IPS-18c (cell line): ENCODE data around the gene STK39.

Experiments used
- H3K4me3 ChIP-seq: 2 replicates; pipeline ENCODE4 v1.7.0; 2013; ENCODE audit warnings: low read depth, mild to moderate bottlenecking, low read length, moderate library complexity; ENCODE audit not compliant: insufficient read depth
- H3K9me3 ChIP-seq: one replicate; pipeline ENCODE4 v1.6.1; 2013; ENCODE audit warnings: mild to moderate bottlenecking, low read length, moderate library complexity; ENCODE audit not compliant: control insufficient read depth, insufficient read depth

Gene STK39

GRCh38 chr2:168246483-168247340, 683 bp downstream of the STK39 start:
- Histone ChIP-seq H3K4me3 (peak overlapping the region; percentile 79), H3K9me3 (no peaks in the 10 kb centered on the region)

- Histone ChIP-seq H3K4me3 (peak overlapping the region; percentile 79; the same call in 1 of the 2 replicates), H3K9me3 (no peaks in the 10 kb centered on the region)
Observed at GRCh38 chr2:168246072-168246482, 1.3 kb downstream of the STK39 start.

- H3K4me3 ChIP-seq, result 0 out of 2 replicates have a peak overlapping the region, but pooled peaks have one; percentile 15
- no peaks in the 10 kb centered on the region for H3K9me3 ChIP-seq
Observed at GRCh38 chr2:168245074-168245825, 2.1 kb downstream of the STK39 start.

GRCh38 chr2:168244318-168244717, 3.1 kb downstream of the STK39 start:
- Histone ChIP-seq H3K4me3 (no peak overlapping the region), H3K9me3 (no peaks in the 10 kb centered on the region)

- no peak overlapping the region for H3K4me3 ChIP-seq
- H3K9me3 ChIP-seq, result no peaks in the 10 kb centered on the region
Observed at GRCh38 chr2:168243061-168243460, 4.3 kb downstream of the STK39 start.

- Histone ChIP-seq H3K4me3 (no peak overlapping the region), H3K9me3 (no peaks in the 10 kb centered on the region)
Observed at GRCh38 chr2:168241746-168242145, 5.6 kb downstream of the STK39 start.

- H3K4me3 ChIP-seq, result no peak overlapping the region
- no peaks in the 10 kb centered on the region for H3K9me3 ChIP-seq
Observed at GRCh38 chr2:168241208-168241607, 6.2 kb downstream of the STK39 start.

GRCh38 chr2:168239281-168239680, 8.1 kb downstream of the STK39 start:
- no peaks in the 10 kb centered on the region for H3K9me3 ChIP-seq

GRCh38 chr2:168237741-168238140, 9.7 kb downstream of the STK39 start:
- Histone ChIP-seq H3K9me3 (no peaks in the 10 kb centered on the region), H3K4me3 (no peak overlapping the region)

More at GRCh38 chr2:168239281-168239680, 8.1 kb downstream of the STK39 start:
- no peak overlapping the region for H3K4me3 ChIP-seq

- Histone ChIP-seq H3K4me3 (no peak overlapping the region), H3K9me3 (peaks cover 2% of the 10 kb centered on the region)
Observed at GRCh38 chr2:168234407-168235085, 12.8 kb downstream of the STK39 start.

GRCh38 chr2:168233726-168234406, 13.5 kb downstream of the STK39 start:
- Histone ChIP-seq H3K9me3 (peaks cover 2% of the 10 kb centered on the region), H3K4me3 (no peak overlapping the region)

GRCh38 chr2:168233166-168233565, 14.2 kb downstream of the STK39 start:
- H3K4me3 ChIP-seq, result no peak overlapping the region
- peaks cover 2% of the 10 kb centered on the region for H3K9me3 ChIP-seq

- peaks cover 2% of the 10 kb centered on the region for H3K9me3 ChIP-seq
- H3K4me3 ChIP-seq, result no peak overlapping the region
Observed at GRCh38 chr2:168231609-168232241, 15.7 kb downstream of the STK39 start.

GRCh38 chr2:168230389-168230788, 17.0 kb downstream of the STK39 start:
- peaks cover 2% of the 10 kb centered on the region for H3K9me3 ChIP-seq
- no peak overlapping the region for H3K4me3 ChIP-seq

GRCh38 chr2:168224346-168224745, 23.0 kb downstream of the STK39 start:
- H3K9me3 ChIP-seq, result peaks cover 2% of the 10 kb centered on the region
- H3K4me3 ChIP-seq, result no peak overlapping the region

GRCh38 chr2:168222088-168222487, 25.3 kb downstream of the STK39 start:
- Histone ChIP-seq H3K9me3 (peaks cover 2% of the 10 kb centered on the region), H3K4me3 (no peak overlapping the region)
